HPDE6-E6E7 (cell line): ENCODE data around the gene ADORA2B.

ENCODE experiments used
- DNase-seq: peaks from one replicate; pipeline ENCODE4 v3.0.0; 2011; ENCODE audit warnings: missing footprints; ENCODE audit errors: extremely low spot score

Gene ADORA2B

GRCh38 chr17:15996322-15996721, 51.4 kb downstream of the ADORA2B start:
- no peak for DNase-seq

GRCh38 chr17:15998031-15998562, 53.2 kb downstream of the ADORA2B start:
- no peak for DNase-seq

GRCh38 chr17:15999141-15999973, 54.4 kb downstream of the ADORA2B start, which contains the start of the genes TTC19 and ZSWIM7:
Gene TTC19, plus strand, starts transcription at chr17:15999824. Its CDS starts 25 bp downstream, at chr17:15999849.
Gene ZSWIM7, minus strand, starts transcription at chr17:15999704. Its CDS starts 110 bp downstream, at chr17:15999594.
- DNase-seq: peak; percentile 98

GRCh38 chr17:15999974-16000827, 55.3 kb downstream of the ADORA2B start:
- DNase-seq: peak; percentile 26

GRCh38 chr17:16001226-16001897, 56.4 kb downstream of the ADORA2B start:
- no peak for DNase-seq

GRCh38 chr17:16002708-16003260, 57.9 kb downstream of the ADORA2B start:
- DNase-seq: no peak

- no peak for DNase-seq
Observed at GRCh38 chr17:16003841-16004240, 58.9 kb downstream of the ADORA2B start.

- DNase-seq: no peak
Observed at GRCh38 chr17:16005636-16006035, 60.7 kb downstream of the ADORA2B start.

- DNase-seq: no peak
Observed at GRCh38 chr17:16007439-16007838, 62.5 kb downstream of the ADORA2B start.

GRCh38 chr17:16013943-16014407, 69.0 kb downstream of the ADORA2B start:
- no peak for DNase-seq

- no peak for DNase-seq
Observed at GRCh38 chr17:16019347-16019746, 74.4 kb downstream of the ADORA2B start.

- DNase-seq: no peak
Observed at GRCh38 chr17:16023881-16024280, 79.0 kb downstream of the ADORA2B start.

- no peak for DNase-seq
Observed at GRCh38 chr17:16025202-16025601, 80.3 kb downstream of the ADORA2B start.
